8988T (cell line): Measurements from ENCODE around the gene SLC30A9.

Experiments
- DNase-seq: peaks from one replicate; pipeline ENCODE4 v3.0.0; 2011

Gene SLC30A9

DNA sequence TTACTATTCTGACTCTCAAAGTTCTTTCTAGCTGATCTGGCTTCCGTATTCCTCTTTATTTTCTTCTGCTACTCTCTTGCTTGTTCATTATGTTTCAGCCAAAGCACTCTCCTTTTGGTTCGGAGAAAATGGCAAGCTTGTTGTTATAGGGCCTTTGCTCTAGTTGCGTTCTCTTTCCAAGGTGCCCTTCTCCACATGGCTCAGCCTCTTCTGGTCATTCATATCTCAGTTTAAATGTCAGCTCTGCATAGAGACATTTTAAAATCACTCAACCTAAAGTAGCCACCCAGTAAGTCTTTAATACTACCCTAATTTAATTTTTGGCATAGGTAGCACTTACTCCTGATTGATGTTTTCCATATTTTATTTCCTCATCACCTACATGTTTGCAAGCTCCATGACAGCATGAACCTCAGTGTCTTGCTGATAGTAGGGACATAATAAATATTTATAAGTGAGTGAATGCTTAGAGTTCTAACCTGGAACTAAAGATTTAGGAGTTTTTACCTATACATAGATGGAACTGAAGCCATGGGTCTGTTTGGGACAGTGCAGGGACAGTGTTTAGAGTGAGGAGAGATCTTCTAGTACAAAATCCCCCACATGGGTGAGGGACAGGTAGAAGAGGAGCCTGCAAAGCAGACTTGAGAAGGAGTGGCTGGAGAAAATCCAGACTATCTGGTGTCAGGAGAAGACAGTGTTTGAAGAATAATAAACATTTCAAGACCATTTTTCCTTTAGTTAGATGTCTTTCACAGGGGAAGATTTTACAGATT lies 17.9 kb downstream of the SLC30A9 start:
- no peak for DNase-seq

DNA sequence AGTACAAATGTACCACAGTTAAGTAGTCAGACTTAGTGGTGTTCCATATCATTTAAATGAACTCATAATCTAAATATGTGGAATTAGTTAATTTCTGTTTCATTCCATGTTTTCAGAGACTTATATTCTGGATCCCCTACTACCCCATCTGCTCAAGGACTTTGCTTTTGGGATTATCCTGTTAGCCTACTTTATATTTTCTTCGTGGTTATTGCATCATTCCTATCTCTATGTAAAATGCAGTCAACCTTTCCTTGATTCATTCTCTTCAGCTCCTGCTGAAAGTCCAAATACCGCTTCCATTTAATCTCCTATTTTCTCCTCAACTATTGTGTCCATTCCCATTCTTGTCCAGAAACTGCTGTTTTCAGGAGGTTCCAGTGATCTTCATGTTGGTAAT lies 25.1 kb downstream of the SLC30A9 start:
- no peak for DNase-seq

DNA sequence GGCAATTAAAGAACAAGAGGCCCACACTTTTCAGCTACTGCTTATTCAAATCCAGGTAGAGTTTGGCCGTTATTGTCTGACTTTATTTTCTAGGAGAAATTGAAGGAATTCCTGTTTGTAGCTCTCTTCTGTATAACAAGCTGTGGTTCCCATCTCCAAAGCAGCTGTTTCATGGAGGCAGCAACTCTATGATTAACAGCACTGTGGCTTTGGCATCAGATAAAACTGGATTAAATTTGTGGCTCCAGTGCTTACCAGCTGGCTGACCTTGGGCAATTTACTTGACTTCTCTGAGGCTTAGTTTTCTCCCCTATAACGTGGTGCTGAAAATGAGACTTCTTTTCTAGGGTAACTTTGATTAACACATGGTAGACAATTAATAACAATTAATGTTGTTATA lies 28.1 kb downstream of the SLC30A9 start:
- DNase-seq, result no peak

DNA sequence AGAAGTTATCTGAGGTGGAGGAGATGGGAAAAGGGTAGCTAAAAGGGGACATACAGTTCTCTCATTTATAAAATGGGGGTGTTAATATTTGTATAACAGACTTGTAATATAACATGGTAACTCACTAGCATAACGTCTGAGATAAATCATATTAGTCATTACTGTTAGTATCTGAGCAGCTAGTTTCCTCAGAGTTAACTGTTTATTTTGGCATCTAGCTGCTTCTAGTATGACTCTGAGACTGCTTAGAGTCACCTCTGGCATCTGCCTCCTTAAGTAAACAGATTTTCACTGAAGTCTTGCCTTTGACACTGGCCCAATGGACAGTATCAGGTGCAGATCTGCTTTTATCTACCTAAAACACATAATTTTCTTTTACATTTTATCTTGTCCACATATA lies 58.1 kb downstream of the SLC30A9 start:
- DNase-seq, result no peak

DNA sequence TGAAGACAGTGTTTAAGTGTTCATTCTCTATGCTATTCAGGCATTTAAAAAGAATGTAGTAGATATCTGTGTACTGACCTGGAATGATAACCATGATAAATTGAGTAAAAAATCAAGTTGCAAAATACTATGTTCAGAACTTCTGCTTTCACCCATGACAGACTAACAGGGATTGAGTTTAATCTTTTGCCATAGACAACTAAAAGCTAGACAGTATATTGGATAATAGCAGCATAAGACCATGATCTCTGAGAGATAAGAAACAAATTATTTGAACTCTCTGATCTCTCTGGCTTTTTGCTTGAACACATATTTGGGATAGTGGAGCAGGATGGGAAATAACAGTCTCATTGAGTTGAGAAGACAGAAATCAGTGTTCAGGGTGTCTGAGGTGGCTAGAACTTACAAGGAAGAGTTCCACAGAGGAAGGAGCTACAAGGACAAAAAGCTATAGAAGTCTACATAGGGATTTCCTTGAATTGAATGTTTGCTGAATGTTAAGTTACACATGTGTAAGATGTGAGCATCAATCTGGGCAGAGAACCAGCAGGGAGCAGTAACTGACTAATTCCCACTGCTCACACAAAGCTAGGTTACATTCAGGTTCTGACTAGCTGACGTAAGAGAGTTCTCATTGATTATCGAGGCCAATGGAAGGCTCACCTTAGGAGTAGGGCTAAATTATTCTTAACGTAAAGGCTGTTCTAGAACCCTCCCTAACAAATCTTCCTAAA lies 60.4 kb downstream of the SLC30A9 start:
- DNase-seq, result no peak

DNA sequence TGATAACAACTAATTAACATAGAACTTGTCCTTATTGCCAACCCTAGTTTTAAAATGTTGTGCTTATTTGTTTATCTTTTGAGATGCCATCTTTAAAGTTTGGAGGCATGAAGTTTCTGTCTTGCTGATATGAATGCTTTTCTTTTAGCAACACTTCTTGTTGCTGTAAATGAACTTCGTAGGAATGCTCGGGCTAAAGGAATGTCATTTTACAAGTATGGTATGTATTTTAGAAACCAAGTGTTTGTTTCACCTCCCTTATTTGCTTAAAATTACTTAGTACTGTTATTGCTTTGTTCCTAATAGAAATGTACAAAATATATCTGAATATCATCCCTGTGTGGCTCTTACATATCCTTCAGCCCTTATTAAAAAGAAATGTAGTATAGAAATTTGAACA lies 76.1 kb downstream of the SLC30A9 start:
- no peak for DNase-seq

DNA sequence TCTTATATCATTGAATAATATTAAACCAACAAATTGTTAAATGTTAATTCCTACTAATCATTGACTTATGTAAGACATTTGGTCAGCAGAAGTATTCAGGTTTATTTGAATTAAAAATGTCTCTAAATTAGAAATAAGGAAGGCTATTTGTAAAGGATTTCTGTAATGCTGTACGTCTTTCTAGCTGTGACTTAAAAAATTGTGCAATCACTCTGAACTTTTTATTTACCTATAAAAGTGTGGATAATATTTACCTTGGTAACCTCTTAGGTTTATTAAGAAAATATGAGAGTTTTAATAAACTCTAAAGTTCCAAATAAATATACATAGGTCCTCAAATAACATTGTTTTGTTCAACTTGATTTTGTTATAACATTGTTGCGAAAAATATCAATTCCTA lies 76.9 kb downstream of the SLC30A9 start:
- DNase-seq, result no peak

DNA sequence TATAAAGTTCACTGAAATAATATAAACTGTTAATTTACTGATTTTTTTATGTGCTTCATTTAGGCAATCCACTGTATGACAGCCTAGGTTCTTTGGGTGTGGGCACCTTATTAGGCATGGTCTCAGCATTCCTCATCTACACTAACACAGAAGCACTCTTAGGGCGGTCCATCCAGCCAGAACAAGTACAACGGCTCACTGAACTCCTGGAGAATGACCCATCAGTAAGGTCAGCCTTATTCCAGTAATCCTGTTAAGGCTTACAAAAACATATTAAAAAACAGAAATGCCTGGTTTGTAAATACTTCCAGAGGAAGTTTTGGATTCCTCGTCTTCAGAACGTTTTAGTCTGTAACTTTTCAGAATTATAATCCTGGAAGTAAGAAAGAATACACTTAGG lies 80.1 kb downstream of the SLC30A9 start:
- DNase-seq, result no peak

DNA sequence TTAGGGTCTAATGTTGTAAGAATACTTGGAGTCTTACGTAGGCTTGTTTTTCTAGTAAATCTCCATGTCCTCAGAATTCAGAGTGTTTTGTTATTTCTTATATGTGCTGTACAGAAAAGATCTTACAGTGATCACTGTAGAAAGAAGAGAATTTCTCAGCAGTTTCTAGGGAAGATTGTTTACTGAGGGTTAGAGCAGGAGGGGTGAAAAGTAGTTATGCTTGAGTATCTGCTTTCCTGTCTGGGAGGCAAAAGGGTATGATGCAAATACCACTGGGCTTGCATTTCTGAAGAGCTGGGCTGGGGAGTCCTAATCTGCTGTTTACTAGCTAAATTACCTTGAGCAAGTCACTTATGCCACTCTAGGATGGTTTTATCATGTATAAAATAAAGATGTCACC lies 84.0 kb downstream of the SLC30A9 start:
- no peak for DNase-seq

DNA sequence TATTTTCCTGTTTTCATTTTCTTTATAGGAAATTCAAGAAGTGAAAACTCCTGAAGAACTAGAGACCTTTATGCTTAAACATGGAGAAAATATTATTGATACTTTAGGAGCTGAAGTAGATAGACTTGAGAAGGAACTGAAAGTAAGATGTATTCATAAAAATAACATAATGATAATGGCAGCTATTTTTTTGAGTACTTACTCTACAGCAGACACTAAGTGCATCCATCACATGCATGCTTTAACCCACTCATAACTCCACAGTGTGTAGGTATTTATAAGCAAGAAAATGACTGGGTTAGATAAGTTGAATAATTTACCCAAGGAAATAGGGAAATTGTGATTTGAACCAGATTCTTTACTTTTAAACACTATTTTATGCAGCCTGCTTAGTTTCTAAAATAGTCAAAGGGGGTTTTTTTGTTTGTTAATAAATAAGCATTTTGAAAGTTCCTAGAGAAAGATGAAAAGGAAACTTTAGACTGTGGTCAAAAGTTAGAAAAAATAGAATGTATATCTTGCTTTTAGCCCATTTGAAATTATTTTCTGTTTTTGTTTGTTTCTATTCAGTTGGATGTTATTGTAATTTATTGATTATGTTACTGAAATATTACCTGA lies 88.0 kb downstream of the SLC30A9 start:
- no peak for DNase-seq

DNA sequence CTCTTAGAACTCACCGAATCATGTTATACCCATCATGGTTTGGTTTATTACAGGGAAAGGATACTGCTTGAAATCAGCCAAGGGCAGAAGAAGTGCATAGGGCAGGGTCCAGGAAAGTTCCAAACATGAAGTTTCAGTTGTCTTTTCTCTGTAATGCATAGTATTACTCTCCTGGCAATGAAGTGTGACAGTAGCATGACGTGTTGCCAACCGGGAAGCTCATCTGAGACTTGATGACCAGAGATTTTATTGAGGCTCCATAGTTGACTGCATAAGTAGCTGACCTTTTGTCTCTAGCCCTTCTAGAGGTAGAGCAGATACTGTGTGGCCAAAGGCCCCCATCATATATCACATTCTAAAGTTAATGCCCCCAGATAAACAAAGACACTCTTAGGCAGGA lies 90.0 kb downstream of the SLC30A9 start:
- DNase-seq, result no peak

DNA sequence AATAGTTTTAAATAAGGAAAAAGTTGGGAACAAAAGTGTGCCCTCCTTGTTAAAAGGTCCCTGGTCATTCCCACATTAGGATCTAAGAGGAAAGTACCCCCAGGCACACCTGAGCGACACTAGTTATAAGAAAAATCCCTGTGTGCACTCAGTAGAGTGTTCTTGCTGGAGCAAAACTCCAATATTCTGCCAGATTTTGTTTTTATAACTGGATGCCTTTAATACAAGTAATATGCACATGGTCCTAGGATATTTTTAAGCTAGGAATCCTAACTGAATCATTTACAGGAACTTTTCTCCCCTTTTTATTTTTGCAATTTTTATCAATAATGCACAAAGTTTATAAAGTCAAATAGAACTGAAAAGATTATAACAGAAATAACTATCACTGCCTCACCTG lies 93.5 kb downstream of the SLC30A9 start:
- DNase-seq, result no peak

DNA sequence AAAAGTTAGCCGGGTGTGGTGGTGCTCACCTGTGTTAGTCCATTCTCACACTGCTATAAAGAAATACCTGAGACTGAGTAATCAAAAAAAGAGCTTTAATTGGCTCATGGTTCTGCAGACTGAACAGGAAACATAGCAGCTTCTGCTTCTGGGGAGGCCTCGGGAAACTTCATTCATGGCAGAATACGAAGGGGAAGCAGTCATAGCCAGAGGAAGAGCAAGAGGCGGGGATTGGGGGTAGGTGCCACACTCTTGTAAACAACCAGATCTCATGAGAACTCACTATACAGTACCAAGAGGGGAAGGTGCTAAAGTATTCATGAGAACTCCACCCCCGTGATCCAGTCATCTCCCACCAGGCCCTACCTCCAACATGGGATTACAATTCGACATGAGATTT lies 98.1 kb downstream of the SLC30A9 start:
- DNase-seq, result no peak

DNA sequence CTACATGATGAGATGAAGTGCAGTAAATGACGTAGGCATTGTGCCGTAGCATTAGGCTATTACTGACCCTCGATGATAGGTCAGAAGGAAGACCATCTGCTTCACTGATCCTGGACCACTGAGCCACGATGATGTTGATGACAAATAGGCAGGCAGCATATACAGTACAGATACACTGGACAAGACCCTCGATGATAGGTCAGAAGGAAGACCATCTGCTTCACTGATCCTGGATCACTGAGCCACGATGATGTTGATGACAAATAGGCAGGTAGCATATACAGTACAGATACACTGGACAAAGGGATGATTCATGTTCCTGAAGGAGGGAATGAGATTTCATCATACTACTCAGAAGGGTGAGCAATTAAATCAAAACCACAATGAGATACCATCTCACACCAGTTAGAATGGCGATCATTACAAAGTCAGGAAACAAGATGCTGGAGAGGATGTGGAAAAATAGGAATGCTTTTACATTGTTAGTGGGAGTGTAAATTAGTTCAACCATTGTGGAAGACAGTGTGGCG lies 111.2 kb downstream of the SLC30A9 start:
- DNase-seq, result no peak

DNA sequence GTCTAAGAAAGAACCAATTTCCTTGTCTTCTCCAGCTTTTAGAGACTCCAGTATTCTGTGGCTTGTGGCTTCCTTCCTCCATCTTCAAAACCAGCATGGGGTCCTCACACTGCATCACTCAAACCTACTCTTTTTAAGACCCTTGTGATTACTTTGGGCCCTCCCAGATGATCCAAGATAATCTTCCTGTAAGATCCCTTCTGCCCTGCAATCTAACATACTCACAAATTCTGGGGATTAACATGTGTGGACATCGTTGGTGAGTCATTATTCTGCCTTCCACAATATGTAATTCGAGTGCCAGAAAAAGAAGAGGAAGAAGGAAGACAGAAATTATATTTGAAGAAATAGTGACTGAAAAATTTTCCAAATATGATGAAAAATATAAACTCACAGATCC lies 114.2 kb downstream of the SLC30A9 start:
- DNase-seq, result no peak

DNA sequence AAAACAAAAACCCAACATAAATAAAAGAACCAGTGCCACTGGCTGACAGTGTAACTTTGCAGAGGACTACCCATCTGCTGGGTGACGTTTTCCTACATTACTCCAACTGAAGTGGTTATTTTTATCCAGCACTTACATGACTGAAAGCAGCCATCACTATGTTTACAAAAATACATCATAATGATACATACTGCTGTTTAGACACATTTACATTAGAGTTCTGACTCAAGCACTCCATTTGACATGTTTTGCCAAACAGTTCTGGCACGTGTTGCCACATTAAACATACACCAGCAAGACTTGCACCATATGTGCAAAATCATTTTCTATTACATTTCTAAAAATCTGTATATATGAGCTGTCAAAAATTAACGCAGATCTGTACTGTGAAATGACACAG lies 122.5 kb downstream of the SLC30A9 start:
- no peak for DNase-seq

DNA sequence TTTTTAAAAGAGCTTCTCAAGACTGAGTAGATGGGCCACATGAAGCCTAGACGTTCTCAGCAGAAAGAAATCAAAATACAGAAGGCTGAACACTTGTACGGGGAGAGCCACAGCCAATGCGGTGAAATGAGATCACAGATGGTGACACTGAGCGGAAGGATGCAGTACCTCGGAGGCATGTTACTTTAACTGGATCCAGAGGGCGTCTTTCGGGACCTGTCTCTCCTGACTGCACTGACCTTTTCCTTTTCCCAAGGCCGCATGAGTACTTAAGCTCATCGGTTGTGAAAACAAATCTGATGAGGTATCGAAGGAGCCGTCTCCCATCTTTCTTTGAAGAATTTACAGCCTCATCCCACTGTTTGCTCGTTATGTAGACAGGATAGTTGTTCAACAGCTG lies 129.6 kb downstream of the SLC30A9 start:
- no peak for DNase-seq

DNA sequence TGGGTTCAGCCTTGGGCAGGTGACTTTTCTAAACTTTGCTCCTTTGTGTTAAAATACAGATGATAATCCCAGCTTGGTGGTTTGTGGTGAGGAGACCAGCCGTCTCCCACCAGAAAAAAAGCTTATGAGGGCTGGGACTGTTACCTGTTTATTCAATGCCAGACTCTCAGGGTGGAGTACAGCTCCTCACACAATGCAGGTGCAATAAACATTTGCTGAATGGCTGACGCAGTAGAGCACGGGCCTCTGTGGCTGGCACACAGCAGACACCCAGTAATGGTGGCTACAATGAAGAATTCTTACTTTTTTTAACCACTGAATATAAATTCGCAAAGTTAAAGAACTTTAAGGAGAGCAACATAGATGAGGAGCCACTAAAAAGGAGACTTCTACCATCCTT lies 131.9 kb downstream of the SLC30A9 start:
- no peak for DNase-seq

DNA sequence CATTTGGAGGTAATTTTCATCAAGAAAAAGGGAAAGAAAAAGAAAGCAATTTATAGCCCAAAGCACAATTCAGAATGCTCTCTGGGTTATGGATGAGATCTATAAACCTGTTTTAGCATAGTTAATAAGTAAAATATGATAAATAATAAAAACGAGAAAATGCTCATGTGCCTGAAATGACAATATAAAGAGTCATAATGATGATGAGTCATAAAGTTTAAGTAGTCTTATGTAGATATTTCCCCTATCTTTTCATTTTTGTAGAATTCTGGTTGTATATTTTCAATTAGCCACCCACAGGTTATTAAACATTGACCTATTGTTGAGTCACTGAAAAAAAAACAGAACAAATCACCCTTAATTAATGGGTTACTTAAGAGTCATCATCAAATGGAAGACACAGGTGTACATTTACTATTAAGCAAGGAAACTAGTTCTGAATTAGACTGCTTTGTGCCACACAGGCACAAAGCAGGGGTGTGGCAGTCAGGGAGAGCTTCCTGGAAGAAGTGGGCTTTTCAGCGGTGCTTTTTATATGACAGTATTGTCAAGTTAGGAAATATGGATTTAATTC lies 132.8 kb downstream of the SLC30A9 start:
- DNase-seq, result no peak

DNA sequence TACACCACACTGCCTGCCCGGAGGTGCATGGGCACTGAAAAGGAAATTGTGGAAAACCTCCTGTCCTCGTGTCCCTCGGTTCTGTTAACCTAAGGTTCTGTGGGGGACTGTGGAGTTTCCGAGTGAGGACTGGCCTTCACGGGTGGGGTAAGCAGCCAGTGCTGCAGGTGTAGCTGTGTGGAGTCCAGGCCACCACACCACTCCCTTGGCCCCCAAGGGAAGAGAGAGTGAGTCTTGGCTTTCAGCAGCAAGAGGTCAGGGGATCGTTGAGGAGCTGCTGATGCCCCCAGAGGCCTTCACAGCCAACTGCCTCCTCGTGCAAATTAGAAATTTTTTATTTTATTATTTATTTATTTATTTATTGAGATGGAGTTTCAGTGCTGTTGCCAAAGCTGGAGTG lies 141.8 kb downstream of the SLC30A9 start:
- DNase-seq, result no peak

DNA sequence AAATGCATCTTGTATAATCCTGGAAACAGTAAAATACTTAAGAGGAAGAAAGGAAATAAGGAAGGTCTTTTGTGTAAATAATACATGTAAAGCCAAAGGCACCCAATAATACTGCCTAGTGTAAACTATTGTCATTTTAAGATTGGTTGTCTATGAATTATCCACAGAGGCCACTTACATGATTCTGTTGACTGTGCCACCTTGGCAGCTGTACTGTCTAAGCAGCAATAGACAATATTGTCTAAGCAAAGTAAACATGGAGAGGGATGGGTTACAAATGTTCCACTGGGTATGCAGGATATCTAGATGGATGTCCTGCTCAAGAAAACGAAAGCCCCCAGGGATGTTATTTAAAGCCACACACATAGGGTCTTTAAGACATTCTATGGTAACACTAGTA lies 142.7 kb downstream of the SLC30A9 start:
- no peak for DNase-seq

DNA sequence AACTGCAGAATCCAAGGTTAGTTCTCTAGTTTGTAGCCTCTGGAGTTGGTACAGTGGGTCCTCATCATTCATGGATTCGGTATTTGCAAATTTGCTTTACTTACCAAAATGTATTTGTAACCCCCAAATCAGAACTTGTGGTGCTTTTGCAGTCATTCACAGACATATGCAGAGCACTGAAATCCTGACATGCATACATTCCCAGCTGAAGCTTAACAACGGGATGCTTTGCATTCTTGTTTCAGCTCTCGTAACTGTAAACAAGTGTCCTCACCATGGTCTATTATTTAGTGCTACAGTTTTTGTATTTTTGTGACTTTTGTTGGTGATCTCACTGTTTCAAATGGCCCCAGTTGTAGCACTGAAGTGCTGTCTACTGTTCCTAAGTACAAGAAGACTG lies 146.0 kb downstream of the SLC30A9 start:
- DNase-seq, result no peak
